Transverse colon (tissue), 3 donors: ENCODE results near the gene EPHA2.

Source experiments
- EP300 ChIP-seq: sonication (generic); formaldehyde crosslinking; IDR thresholded peaks from one replicate; pipeline ENCODE4 v1.6.1; 2017; ENCODE audit warnings: antibody characterized with exemption, low read depth
- TF ChIP-seq, protein P1 (sequence below), 5 experiments: fragments of 200-600 bp in 3 of 5; fragments of 450-650 bp in 2 of 5; sonication (generic) in 3 of 5; IDR thresholded peaks; 1 replicate in 2 of 5; 2 replicates in 3 of 5; pipeline ENCODE4 v1.5.1; 2016 to 2017; ENCODE audit warnings: antibody characterized with exemption in 5 of 5, inconsistent platforms in 3 of 5, mild to moderate bottlenecking in 2 of 5, moderate library complexity in 1 of 5

DNA sequence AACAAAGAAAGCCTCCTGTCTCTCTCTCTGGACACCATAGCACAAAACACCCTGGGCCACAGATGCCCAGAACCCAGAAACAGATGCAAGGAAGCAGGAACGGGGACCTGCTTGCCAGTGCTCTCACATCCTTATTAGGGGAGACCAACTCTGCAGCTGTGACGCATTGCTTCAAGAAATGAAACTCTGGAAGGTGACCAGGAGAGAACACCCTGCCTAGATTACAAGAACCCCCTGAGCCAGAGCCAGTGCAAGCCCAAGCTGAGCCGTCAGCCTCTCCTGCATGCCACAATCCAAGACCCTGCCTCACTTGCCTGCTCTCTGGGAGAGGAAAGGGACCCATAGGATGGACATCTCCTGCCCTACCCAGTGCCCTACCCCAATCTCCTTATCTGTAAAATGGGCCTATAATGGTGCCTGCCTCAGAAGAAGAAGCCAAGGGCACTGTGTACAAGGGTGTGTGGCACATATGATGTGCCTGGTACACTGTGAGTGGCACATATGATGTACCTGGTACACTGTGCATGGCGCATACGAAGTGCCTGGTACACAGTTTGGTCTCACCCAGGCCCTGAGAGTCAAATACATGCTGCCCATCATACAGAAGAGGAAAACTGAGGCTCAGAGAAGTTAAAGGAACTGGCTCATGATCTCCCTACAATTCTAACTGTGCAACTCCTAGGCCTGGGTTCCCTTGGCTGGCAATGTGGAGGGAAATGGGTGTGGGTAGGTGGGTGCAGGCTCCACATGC lies 65.6 kb downstream of the EPHA2 start:
- TF ChIP-seq, protein P1, sequence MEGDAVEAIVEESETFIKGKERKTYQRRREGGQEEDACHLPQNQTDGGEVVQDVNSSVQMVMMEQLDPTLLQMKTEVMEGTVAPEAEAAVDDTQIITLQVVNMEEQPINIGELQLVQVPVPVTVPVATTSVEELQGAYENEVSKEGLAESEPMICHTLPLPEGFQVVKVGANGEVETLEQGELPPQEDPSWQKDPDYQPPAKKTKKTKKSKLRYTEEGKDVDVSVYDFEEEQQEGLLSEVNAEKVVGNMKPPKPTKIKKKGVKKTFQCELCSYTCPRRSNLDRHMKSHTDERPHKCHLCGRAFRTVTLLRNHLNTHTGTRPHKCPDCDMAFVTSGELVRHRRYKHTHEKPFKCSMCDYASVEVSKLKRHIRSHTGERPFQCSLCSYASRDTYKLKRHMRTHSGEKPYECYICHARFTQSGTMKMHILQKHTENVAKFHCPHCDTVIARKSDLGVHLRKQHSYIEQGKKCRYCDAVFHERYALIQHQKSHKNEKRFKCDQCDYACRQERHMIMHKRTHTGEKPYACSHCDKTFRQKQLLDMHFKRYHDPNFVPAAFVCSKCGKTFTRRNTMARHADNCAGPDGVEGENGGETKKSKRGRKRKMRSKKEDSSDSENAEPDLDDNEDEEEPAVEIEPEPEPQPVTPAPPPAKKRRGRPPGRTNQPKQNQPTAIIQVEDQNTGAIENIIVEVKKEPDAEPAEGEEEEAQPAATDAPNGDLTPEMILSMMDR (IDR thresholded peaks at IDR 0.05), result no peak
- no peak for TF ChIP-seq EP300
